HepG2 (cell line): Measurements from ENCODE around the gene ELMOD3. TPM values are rescaled to one million over a fixed set of nuclear protein-coding genes. Genes with fewer than 3 reads are reported as not detected.
A peak's percentile ranks its signal among the peaks of the same experiment; 100 is the strongest.

Experiments used
- ARID2 ChIP-seq: sonication (generic); formaldehyde crosslinking; IDR thresholded peaks from 2 replicates; pipeline ENCODE4 v1.8.1; 2022; ENCODE audit warnings: mild to moderate bottlenecking, missing genetic modification reagents, borderline replicate concordance
- ELF1 ChIP-seq: sonication (generic); formaldehyde crosslinking; IDR thresholded peaks from 2 replicates; pipeline ENCODE4 v1.4.0; 2020; ENCODE audit warnings: missing genetic modification reagents
- FOSL2 ChIP-seq: sonication (generic); formaldehyde crosslinking; IDR thresholded peaks from 2 replicates; pipeline ENCODE4 v1.4.0; 2020; ENCODE audit warnings: missing genetic modification reagents
- FOXA1 ChIP-seq, 2 experiments: fragments of 450-650 bp in 1 of 2; sonication (generic) in 1 of 2; formaldehyde crosslinking in 1 of 2; IDR thresholded peaks; 2 replicates each; pipeline versions ENCODE4 v1.4.0 to v1.6.1; 2016 to 2020; ENCODE audit warnings: missing genetic modification reagents in 1 of 2
- FOXO1 ChIP-seq: sonication (generic); formaldehyde crosslinking; IDR thresholded peaks from 2 replicates; pipeline ENCODE4 v1.4.0; 2020; ENCODE audit warnings: missing genetic modification reagents
- HNF4A ChIP-seq: sonication (generic); formaldehyde crosslinking; IDR thresholded peaks from 2 replicates; pipeline ENCODE4 v1.4.0; 2020; ENCODE audit warnings: missing genetic modification reagents
- KDM6A ChIP-seq: IDR thresholded peaks from 2 replicates; pipeline ENCODE4 v1.6.1; 2016; ENCODE audit warnings: low read depth
- RFXAP ChIP-seq: sonication (generic); formaldehyde crosslinking; IDR thresholded peaks from 2 replicates; pipeline ENCODE4 v1.4.0; 2020; ENCODE audit warnings: missing genetic modification reagents, borderline replicate concordance
- TOE1 ChIP-seq: sonication (generic); formaldehyde crosslinking; IDR thresholded peaks from 2 replicates; pipeline ENCODE4 v1.4.0; 2020; ENCODE audit warnings: mild to moderate bottlenecking, missing genetic modification reagents
- ZNF232 ChIP-seq: sonication (generic); formaldehyde crosslinking; IDR thresholded peaks from 2 replicates; pipeline ENCODE4 v1.4.0; 2020; ENCODE audit warnings: missing genetic modification reagents, borderline replicate concordance
- ZNF557 ChIP-seq: sonication (generic); formaldehyde crosslinking; IDR thresholded peaks from 2 replicates; pipeline ENCODE4 v1.4.0; 2020; ENCODE audit warnings: missing genetic modification reagents
- ZNF670 ChIP-seq: sonication (generic); formaldehyde crosslinking; IDR thresholded peaks from 2 replicates; pipeline ENCODE4 v1.8.0; 2022; ENCODE audit warnings: mild to moderate bottlenecking, missing genetic modification reagents, borderline replicate concordance
- ZNF781 ChIP-seq: sonication (generic); formaldehyde crosslinking; IDR thresholded peaks from 2 replicates; pipeline ENCODE4 v1.5.1; 2020; ENCODE audit warnings: borderline replicate concordance, mild to moderate bottlenecking, missing genetic modification reagents; ENCODE audit errors: not compliant biosample characterization
- polyA plus RNA-seq, 8 experiments: library from polyadenylated mRNA; depleted of rRNA in 3 of 8; stranded (reverse) in 7 of 8; unstranded in 1 of 8; fragments of >200 nt; fragmentation: Illumina TruSeq in 4 of 8; extraction: Trizol in 4 of 8; gene quantifications; 2 replicates each; pipeline versions ENCODE4 v1.2.1 to v1.2.3, GENCODE V29; 2011 to 2016; ENCODE audit warnings: low read depth in 4 of 8, missing spikeins in 1 of 8, mixed read lengths in 1 of 8; ENCODE audit not compliant: insufficient read depth in 1 of 8
- total RNA-seq, 5 experiments: library from RNA; depleted of rRNA; stranded (reverse); fragments of >200 nt; fragmentation: Illumina TruSeq; extraction: Trizol; gene quantifications; 2 replicates each; pipeline ENCODE4 v1.2.3, GENCODE V29; 2016; ENCODE audit warnings: low read depth in 1 of 5
- TF ChIP-seq, protein P1 (sequence below): sonication (generic); formaldehyde crosslinking; IDR thresholded peaks from 2 replicates; pipeline ENCODE4 v1.8.0; 2022; ENCODE audit warnings: missing genetic modification reagents, mild to moderate bottlenecking, moderate library complexity, borderline replicate concordance
- TF ChIP-seq, protein P2 (sequence below): IDR thresholded peaks from 2 replicates; pipeline ENCODE4 v1.6.1; 2012; ENCODE audit warnings: low read depth, low read length, improper control_type of control experiment
- TF ChIP-seq, protein P3 (sequence below): sonication (generic); formaldehyde crosslinking; IDR thresholded peaks from 2 replicates; pipeline ENCODE4 v1.5.0; 2020; ENCODE audit warnings: mild to moderate bottlenecking, missing genetic modification reagents, borderline replicate concordance
- TF ChIP-seq, protein P4 (sequence below): sonication (generic); formaldehyde crosslinking; IDR thresholded peaks from 2 replicates; pipeline ENCODE4 v1.4.0; 2020; ENCODE audit warnings: missing genetic modification reagents

The ELMOD3 gene
- total and polyA plus RNA-seq, 2 of the 13 experiments (the other 11 are each of a cell fraction or from before 2014, with no cell fraction given) = 13.3 to 19.5 TPM

DNA sequence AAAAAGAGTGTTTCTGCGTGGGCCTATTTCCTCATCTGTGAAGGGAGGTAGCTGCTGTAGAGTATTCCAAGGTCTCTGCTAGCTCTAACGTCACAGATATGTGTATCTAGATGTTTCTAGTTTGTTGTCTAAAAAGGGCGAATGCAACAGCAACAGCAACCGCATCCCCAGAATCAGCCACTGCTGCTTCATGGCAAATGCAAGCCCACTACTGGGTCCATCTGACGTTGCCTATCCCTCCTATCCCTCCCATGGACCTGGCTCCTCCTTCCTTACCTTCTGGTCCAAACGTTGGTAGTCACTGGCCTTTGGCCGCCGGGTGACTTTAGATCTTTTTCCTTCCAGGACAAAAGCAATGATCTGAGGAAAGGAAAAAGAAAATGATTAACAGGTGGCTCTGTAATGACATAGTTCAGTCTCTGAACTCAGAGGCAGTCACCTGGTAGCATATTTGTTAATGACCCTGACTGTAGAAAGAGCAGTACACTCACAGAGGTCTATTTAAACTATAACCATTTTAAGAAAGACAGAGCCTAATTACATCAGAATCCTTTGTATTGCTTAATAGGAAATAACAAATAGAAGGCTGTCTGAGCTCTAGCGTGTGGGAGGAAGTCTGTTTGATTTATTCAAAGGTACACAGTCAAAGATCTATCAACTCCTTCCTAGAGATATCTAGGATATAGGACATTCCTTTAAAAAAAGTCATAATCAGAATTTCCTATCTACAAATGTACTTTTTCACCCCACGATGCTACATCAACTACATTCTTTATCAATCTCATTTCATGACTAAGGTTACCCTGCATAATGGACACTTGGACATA lies 29.7 kb upstream of the ELMOD3 start (continued):
- TF ChIP-seq, protein P1, sequence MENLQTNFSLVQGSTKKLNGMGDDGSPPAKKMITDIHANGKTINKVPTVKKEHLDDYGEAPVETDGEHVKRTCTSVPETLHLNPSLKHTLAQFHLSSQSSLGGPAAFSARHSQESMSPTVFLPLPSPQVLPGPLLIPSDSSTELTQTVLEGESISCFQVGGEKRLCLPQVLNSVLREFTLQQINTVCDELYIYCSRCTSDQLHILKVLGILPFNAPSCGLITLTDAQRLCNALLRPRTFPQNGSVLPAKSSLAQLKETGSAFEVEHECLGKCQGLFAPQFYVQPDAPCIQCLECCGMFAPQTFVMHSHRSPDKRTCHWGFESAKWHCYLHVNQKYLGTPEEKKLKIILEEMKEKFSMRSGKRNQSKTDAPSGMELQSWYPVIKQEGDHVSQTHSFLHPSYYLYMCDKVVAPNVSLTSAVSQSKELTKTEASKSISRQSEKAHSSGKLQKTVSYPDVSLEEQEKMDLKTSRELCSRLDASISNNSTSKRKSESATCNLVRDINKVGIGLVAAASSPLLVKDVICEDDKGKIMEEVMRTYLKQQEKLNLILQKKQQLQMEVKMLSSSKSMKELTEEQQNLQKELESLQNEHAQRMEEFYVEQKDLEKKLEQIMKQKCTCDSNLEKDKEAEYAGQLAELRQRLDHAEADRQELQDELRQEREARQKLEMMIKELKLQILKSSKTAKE (CRISPR knock-in tag) = peak; percentile 91
- TF ChIP-seq FOSL2 (CRISPR knock-in tag) = peak; percentile 77
- peak; percentile 30; the same call in 1 of the 2 replicates for TF ChIP-seq FOXO1 (CRISPR knock-in tag)
- peak; percentile 70 for TF ChIP-seq KDM6A
- peak; percentile 13 for TF ChIP-seq ZNF781 (CRISPR knock-in tag)
- TF ChIP-seq, protein P2, sequence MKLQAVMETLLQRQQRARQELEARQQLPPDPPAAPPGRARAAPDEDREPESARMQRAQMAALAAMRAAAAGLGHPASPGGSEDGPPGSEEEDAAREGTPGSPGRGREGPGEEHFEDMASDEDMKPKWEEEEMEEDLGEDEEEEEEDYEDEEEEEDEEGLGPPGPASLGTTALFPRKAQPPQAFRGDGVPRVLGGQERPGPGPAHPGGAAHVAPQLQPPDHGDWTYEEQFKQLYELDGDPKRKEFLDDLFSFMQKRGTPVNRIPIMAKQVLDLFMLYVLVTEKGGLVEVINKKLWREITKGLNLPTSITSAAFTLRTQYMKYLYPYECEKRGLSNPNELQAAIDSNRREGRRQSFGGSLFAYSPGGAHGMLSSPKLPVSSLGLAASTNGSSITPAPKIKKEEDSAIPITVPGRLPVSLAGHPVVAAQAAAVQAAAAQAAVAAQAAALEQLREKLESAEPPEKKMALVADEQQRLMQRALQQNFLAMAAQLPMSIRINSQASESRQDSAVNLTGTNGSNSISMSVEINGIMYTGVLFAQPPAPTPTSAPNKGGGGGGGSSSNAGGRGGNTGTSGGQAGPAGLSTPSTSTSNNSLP = peak; percentile 97
- TF ChIP-seq TOE1 = no peak; the same call in 1 of the 2 replicates
- TF ChIP-seq ELF1 (CRISPR knock-in tag) = peak; percentile 35; the same call in 1 of the 2 replicates
- peak; percentile 76; the same call in 1 of the 2 replicates for TF ChIP-seq ZNF232
- TF ChIP-seq RFXAP (CRISPR knock-in tag) = peak; percentile 68; the same call in 1 of the 2 replicates
- TF ChIP-seq FOXA1 (IDR thresholded peaks at IDR 0.05) = no peak
- TF ChIP-seq FOXA1 (CRISPR knock-in tag; IDR thresholded peaks at IDR 0.05) = peak; percentile 30
- TF ChIP-seq, protein P3, sequence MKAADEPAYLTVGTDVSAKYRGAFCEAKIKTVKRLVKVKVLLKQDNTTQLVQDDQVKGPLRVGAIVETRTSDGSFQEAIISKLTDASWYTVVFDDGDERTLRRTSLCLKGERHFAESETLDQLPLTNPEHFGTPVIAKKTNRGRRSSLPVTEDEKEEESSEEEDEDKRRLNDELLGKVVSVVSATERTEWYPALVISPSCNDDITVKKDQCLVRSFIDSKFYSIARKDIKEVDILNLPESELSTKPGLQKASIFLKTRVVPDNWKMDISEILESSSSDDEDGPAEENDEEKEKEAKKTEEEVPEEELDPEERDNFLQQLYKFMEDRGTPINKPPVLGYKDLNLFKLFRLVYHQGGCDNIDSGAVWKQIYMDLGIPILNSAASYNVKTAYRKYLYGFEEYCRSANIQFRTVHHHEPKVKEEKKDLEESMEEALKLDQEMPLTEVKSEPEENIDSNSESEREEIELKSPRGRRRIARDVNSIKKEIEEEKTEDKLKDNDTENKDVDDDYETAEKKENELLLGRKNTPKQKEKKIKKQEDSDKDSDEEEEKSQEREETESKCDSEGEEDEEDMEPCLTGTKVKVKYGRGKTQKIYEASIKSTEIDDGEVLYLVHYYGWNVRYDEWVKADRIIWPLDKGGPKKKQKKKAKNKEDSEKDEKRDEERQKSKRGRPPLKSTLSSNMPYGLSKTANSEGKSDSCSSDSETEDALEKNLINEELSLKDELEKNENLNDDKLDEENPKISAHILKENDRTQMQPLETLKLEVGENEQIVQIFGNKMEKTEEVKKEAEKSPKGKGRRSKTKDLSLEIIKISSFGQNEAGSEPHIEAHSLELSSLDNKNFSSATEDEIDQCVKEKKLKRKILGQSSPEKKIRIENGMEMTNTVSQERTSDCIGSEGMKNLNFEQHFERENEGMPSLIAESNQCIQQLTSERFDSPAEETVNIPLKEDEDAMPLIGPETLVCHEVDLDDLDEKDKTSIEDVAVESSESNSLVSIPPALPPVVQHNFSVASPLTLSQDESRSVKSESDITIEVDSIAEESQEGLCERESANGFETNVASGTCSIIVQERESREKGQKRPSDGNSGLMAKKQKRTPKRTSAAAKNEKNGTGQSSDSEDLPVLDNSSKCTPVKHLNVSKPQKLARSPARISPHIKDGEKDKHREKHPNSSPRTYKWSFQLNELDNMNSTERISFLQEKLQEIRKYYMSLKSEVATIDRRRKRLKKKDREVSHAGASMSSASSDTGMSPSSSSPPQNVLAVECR (CRISPR knock-in tag) = peak; percentile 75; the same call in 1 of the 2 replicates
- TF ChIP-seq ZNF670 (CRISPR knock-in tag) = no peak
- TF ChIP-seq, protein P4, sequence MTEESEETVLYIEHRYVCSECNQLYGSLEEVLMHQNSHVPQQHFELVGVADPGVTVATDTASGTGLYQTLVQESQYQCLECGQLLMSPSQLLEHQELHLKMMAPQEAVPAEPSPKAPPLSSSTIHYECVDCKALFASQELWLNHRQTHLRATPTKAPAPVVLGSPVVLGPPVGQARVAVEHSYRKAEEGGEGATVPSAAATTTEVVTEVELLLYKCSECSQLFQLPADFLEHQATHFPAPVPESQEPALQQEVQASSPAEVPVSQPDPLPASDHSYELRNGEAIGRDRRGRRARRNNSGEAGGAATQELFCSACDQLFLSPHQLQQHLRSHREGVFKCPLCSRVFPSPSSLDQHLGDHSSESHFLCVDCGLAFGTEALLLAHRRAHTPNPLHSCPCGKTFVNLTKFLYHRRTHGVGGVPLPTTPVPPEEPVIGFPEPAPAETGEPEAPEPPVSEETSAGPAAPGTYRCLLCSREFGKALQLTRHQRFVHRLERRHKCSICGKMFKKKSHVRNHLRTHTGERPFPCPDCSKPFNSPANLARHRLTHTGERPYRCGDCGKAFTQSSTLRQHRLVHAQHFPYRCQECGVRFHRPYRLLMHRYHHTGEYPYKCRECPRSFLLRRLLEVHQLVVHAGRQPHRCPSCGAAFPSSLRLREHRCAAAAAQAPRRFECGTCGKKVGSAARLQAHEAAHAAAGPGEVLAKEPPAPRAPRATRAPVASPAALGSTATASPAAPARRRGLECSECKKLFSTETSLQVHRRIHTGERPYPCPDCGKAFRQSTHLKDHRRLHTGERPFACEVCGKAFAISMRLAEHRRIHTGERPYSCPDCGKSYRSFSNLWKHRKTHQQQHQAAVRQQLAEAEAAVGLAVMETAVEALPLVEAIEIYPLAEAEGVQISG (CRISPR knock-in tag) = peak; percentile 51; the same call in 1 of the 2 replicates
- TF ChIP-seq ARID2 = 0 out of 2 replicates have a peak, but pooled peaks have one; percentile 59
- TF ChIP-seq HNF4A = peak; percentile 92
- no peak for TF ChIP-seq ZNF557 (CRISPR knock-in tag)
